SK-N-SH (cell line): Measurements from ENCODE around the gene BRI3BP. TPM values are rescaled to one million over a fixed set of nuclear protein-coding genes. Genes with fewer than 3 reads are reported as not detected.

Experiments used
- CTCF ChIA-PET: fragments of 300-600, 350-600 bp; formaldehyde crosslinking; extraction: SDS; loops from one replicate; lab custom pipeline; 2021; lab: Yijun Ruan, JAX
- POLR2A ChIA-PET: fragments of 350-600 bp; sonication (Branson Sonifier 250); formaldehyde crosslinking; extraction: SDS; loops from one replicate; lab custom pipeline; 2020; ENCODE audit warnings: antibody characterized with exemption, inconsistent platforms; lab: Yijun Ruan, JAX
- DNase-seq: peaks from one replicate; pipeline ENCODE4 v3.0.0; 2012
- H2AFZ ChIP-seq: fragments of 200-600 bp; sonication (generic); 2 replicates; pipeline ENCODE4 v1.8.1; 2016; ENCODE audit warnings: antibody characterized with exemption, mild to moderate bottlenecking, low read depth
- H3F3A ChIP-seq: fragments of 200-600 bp; sonication (generic); replicated peaks from 2 replicates; pipeline ENCODE3; 2016; ENCODE audit warnings: antibody characterized with exemption, mild to moderate bottlenecking; ENCODE audit not compliant: insufficient read depth
- H3K27ac ChIP-seq, 2 experiments: fragments of 200-500 bp in 1 of 2; fragments of 200-600 bp in 1 of 2; sonication (Bioruptor generic) in 1 of 2; sonication (generic), shearing (Covaris generic) in 1 of 2; 2 replicates each; pipeline versions ENCODE4 v1.5.1 to v1.6.1; 2014 to 2016; ENCODE audit warnings: low read depth in 2 of 2, inconsistent platforms in 1 of 2, low read length in 1 of 2, mild to moderate bottlenecking in 1 of 2, mixed read lengths in 1 of 2
- H3K27me3 ChIP-seq: fragments of 200-600 bp; sonication (generic), shearing (Covaris generic); 2 replicates; pipeline ENCODE4 v1.6.1; 2016; ENCODE audit warnings: mixed run types; ENCODE audit not compliant: insufficient read depth
- H3K36me3 ChIP-seq, 2 experiments: fragments of 200-500 bp in 1 of 2; fragments of 200-600 bp in 1 of 2; sonication (Bioruptor generic) in 1 of 2; sonication (generic) in 1 of 2; replicated peaks in 1 of 2; 2 replicates each; pipeline versions ENCODE3 to v1.5.1; 2014 to 2016; ENCODE audit warnings: low read length in 1 of 2, mild to moderate bottlenecking in 1 of 2; ENCODE audit not compliant: insufficient read depth in 2 of 2, control insufficient read depth in 1 of 2
- H3K4me1 ChIP-seq, 2 experiments: fragments of 200-500 bp in 1 of 2; fragments of 200-600 bp in 1 of 2; sonication (Bioruptor generic) in 1 of 2; sonication (generic), shearing (Covaris generic) in 1 of 2; 2 replicates each; pipeline versions ENCODE4 v1.5.1 to v1.6.1; 2014 to 2016; ENCODE audit warnings: low read depth in 1 of 2, low read length in 1 of 2, mixed run types in 1 of 2; ENCODE audit not compliant: insufficient read depth in 2 of 2, control insufficient read depth in 1 of 2
- H3K4me2 ChIP-seq: fragments of 200-600 bp; sonication (generic), shearing (Covaris generic); 2 replicates; pipeline ENCODE4 v1.6.1; 2017; ENCODE audit warnings: mixed run types
- H3K4me3 ChIP-seq, 2 experiments: fragments of 200-500 bp in 1 of 2; fragments of 200-600 bp in 1 of 2; sonication (Bioruptor generic) in 1 of 2; sonication (generic), shearing (Covaris generic) in 1 of 2; 2 replicates each; pipeline versions ENCODE4 v1.5.1 to v1.8.1; 2014 to 2016; ENCODE audit warnings: low read depth in 2 of 2, inconsistent platforms in 1 of 2, low read length in 1 of 2, mild to moderate bottlenecking in 1 of 2, mixed read lengths in 1 of 2, moderate library complexity in 1 of 2
- H3K79me2 ChIP-seq: fragments of 200-600 bp; sonication (generic); 2 replicates; pipeline ENCODE4 v1.8.1; 2017; ENCODE audit warnings: mild to moderate bottlenecking; ENCODE audit not compliant: insufficient read depth
- H3K9ac ChIP-seq: fragments of 200-600 bp; sonication (generic); 2 replicates; pipeline ENCODE4 v1.6.1; 2017; ENCODE audit warnings: mixed run types
- H3K9me2 ChIP-seq: fragments of 200-600 bp; sonication (generic); 2 replicates; pipeline ENCODE4 v1.6.1; 2017; ENCODE audit warnings: mixed run types
- H3K9me3 ChIP-seq: fragments of 200-600 bp; sonication (generic); 2 replicates; pipeline ENCODE4 v1.6.1; 2017; ENCODE audit warnings: mixed run types, mild to moderate bottlenecking, moderate library complexity
- H4K20me1 ChIP-seq: fragments of 200-600 bp; sonication (generic); 2 replicates; pipeline ENCODE4 v1.6.1; 2017; ENCODE audit warnings: mild to moderate bottlenecking, mixed run types; ENCODE audit not compliant: insufficient read depth
- FOSL2 ChIP-seq: IDR thresholded peaks from 2 replicates; pipeline ENCODE4 v1.4.0; 2012; ENCODE audit warnings: low read depth, mild to moderate bottlenecking, moderate library complexity, borderline replicate concordance
- FOXJ3 ChIP-seq: sonication (generic); formaldehyde crosslinking; IDR thresholded peaks from 2 replicates; pipeline ENCODE4 v1.5.1; 2020; ENCODE audit warnings: mild to moderate bottlenecking, missing genetic modification reagents
- FOXM1 ChIP-seq: IDR thresholded peaks from 2 replicates; pipeline ENCODE4 v1.4.0; 2012; ENCODE audit warnings: low read depth, mild to moderate bottlenecking
- JUND ChIP-seq: IDR thresholded peaks from 2 replicates; pipeline ENCODE4 v1.4.0; 2012
- MXI1 ChIP-seq: IDR thresholded peaks from 2 replicates; pipeline ENCODE4 v1.6.1; 2012; ENCODE audit warnings: mild to moderate bottlenecking, low read depth, low read length, improper control_type of control experiment
- NFIC ChIP-seq: IDR thresholded peaks from 2 replicates; pipeline ENCODE4 v1.4.0; 2012; ENCODE audit warnings: borderline replicate concordance
- RAD21 ChIP-seq: IDR thresholded peaks from 2 replicates; pipeline ENCODE4 v1.6.1; 2012; ENCODE audit warnings: mild to moderate bottlenecking, low read length
- RFX5 ChIP-seq: IDR thresholded peaks from 2 replicates; pipeline ENCODE4 v1.6.1; 2012; ENCODE audit warnings: mild to moderate bottlenecking, improper control_type of control experiment, low read length
- RXRA ChIP-seq: IDR thresholded peaks from 2 replicates; pipeline ENCODE4 v1.4.0; 2012; ENCODE audit warnings: low read depth, mild to moderate bottlenecking, borderline replicate concordance
- SIN3A ChIP-seq: IDR thresholded peaks from 2 replicates; pipeline ENCODE4 v1.6.1; 2012; ENCODE audit warnings: low read depth, mild to moderate bottlenecking, low read length, moderate library complexity, borderline replicate concordance
- SMC3 ChIP-seq: IDR thresholded peaks from 2 replicates; pipeline ENCODE4 v1.6.1; 2012; ENCODE audit warnings: low read depth, low read length, improper control_type of control experiment
- WGBS: methylation state at CpG from one replicate; pipeline ENCODE4 v1.1.6; 2017; ENCODE audit warnings: low lambda C conversion rate; 5-methylcytosine and 5-hydroxymethylcytosine counted together
- polyA plus RNA-seq, 3 experiments: library from polyadenylated mRNA; depleted of rRNA; stranded (reverse); fragments of >200 nt; gene quantifications; 2 replicates each; pipeline ENCODE4 v1.2.3, GENCODE V29; 2012
- TF ChIP-seq, protein P1 (sequence below): IDR thresholded peaks from 2 replicates; pipeline ENCODE4; 2012
- TF ChIP-seq, protein P2 (sequence below): IDR thresholded peaks from 2 replicates; pipeline ENCODE4 v1.6.1; 2012; ENCODE audit warnings: mild to moderate bottlenecking, low read depth, low read length, moderate library complexity
- TF ChIP-seq, protein P3 (sequence below): IDR thresholded peaks from 2 replicates; pipeline ENCODE4 v1.4.0; 2012; ENCODE audit warnings: low read depth, borderline replicate concordance
- TF ChIP-seq, protein P4 (sequence below): IDR thresholded peaks from 2 replicates; pipeline ENCODE4 v1.4.0; 2012; ENCODE audit warnings: low read depth

BRI3BP gene
- polyA plus RNA-seq, 1 of the 3 experiments (the other 2 are of a cell fraction) = 3.8 TPM

DNA sequence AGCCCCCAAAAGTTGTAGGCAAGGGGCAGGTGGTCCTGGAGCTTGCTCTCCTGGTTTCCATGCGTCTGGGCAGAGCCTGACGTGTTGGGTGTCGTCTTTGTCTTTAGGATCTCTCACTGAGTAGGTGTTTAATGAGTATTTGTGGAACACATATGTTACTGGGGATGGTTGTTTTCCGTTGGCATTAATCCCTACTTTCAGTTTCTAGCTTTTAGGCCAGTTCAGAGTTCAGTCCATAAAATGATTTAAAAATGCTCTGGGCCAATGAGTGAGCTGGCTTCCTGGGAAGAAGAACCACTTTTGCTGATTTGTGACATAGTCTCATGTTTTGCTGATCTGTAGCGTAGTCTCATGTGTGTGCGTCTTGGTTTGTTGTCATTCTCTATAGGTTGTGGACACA is 82.7 kb downstream of the BRI3BP start:
- Histone ChIP-seq H3K36me3 (peaks cover 8 to 15% of the 10 kb centered on the region in 2 experiments), H3K4me1 (no peaks in the 10 kb centered on the region), H3K79me2 (0 out of 2 replicates have a peak, but pooled peaks cover 3% of the 10 kb centered on the region), H3K4me3 (no peak overlapping the region), H3K27me3 (no peaks in the 10 kb centered on the region), H3K9me2 (no peaks in the 10 kb centered on the region), H3K27ac (no peak overlapping the region), H3F3A (no peaks in the 10 kb centered on the region), H4K20me1 (no peaks in the 10 kb centered on the region), H3K4me2 (no peak overlapping the region), H3K9ac (no peak overlapping the region), H2AFZ (no peak overlapping the region), H3K9me3 (no peaks in the 10 kb centered on the region)
- WGBS = 94% methylated on average over 6 of the region's 6 CpGs
- POLR2A ChIA-PET = no interaction called here
- TF ChIP-seq MXI1 (no peak), RFX5 (no peak), SIN3A (no peak), FOSL2 (no peak), SMC3 (no peak), FOXJ3 (CRISPR knock-in tag) (no peak), JUND (no peak)
- TF ChIP-seq, protein P1, sequence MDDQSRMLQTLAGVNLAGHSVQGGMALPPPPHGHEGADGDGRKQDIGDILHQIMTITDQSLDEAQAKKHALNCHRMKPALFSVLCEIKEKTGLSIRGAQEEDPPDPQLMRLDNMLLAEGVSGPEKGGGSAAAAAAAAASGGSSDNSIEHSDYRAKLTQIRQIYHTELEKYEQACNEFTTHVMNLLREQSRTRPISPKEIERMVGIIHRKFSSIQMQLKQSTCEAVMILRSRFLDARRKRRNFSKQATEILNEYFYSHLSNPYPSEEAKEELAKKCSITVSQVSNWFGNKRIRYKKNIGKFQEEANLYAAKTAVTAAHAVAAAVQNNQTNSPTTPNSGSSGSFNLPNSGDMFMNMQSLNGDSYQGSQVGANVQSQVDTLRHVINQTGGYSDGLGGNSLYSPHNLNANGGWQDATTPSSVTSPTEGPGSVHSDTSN = no peak
- CTCF ChIA-PET = interaction anchor here (0.6 kb wide), 1 partner anchor 70 kb away, joined by 3 read pairs; no protein-coding TSS in a partner anchor
- no peak for DNase-seq

DNA sequence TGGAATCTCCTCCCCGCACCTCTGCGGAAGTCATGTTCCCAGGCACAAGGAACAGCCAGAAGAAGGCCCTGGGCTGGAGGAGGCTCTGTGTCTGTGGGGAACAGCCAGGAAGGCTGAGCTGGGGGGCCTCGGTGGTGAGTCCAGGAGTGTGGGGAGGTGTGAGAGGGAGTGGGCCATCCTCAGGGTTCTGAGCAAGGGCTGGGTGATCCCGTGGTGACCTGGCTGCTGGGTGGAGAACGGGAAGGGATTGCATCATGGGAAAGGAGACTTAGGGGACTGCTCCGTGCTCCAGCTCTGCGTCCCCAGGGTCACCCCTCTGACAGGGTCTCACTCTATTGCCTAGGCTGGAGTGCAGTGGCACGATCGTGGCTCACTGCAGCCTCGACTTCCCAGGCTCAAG is 85.6 kb downstream of the BRI3BP start:
- Histone ChIP-seq H3K4me3 (no peak overlapping the region), H3K27me3 (no peaks in the 10 kb centered on the region), H3K4me1 (no peaks in the 10 kb centered on the region), H3K9ac (no peak overlapping the region), H3K4me2 (no peak overlapping the region), H3K27ac (no peak overlapping the region), H3F3A (no peaks in the 10 kb centered on the region), H4K20me1 (no peaks in the 10 kb centered on the region), H3K36me3 (peaks cover 10 to 13% of the 10 kb centered on the region in 2 experiments), H3K79me2 (0 out of 2 replicates have a peak, but pooled peaks cover 2% of the 10 kb centered on the region), H2AFZ (no peak overlapping the region), H3K9me2 (no peaks in the 10 kb centered on the region), H3K9me3 (no peaks in the 10 kb centered on the region)
- WGBS = 98% methylated on average over 7 of the region's 10 CpGs
- ChIA-PET CTCF (interaction anchor here (1.5 to 1.6 kb wide), 2 partner anchors 9 to 10 kb away, joined by 5 read pairs; no protein-coding TSS in a partner anchor), POLR2A (no interaction called here)
- TF ChIP-seq, protein P2, sequence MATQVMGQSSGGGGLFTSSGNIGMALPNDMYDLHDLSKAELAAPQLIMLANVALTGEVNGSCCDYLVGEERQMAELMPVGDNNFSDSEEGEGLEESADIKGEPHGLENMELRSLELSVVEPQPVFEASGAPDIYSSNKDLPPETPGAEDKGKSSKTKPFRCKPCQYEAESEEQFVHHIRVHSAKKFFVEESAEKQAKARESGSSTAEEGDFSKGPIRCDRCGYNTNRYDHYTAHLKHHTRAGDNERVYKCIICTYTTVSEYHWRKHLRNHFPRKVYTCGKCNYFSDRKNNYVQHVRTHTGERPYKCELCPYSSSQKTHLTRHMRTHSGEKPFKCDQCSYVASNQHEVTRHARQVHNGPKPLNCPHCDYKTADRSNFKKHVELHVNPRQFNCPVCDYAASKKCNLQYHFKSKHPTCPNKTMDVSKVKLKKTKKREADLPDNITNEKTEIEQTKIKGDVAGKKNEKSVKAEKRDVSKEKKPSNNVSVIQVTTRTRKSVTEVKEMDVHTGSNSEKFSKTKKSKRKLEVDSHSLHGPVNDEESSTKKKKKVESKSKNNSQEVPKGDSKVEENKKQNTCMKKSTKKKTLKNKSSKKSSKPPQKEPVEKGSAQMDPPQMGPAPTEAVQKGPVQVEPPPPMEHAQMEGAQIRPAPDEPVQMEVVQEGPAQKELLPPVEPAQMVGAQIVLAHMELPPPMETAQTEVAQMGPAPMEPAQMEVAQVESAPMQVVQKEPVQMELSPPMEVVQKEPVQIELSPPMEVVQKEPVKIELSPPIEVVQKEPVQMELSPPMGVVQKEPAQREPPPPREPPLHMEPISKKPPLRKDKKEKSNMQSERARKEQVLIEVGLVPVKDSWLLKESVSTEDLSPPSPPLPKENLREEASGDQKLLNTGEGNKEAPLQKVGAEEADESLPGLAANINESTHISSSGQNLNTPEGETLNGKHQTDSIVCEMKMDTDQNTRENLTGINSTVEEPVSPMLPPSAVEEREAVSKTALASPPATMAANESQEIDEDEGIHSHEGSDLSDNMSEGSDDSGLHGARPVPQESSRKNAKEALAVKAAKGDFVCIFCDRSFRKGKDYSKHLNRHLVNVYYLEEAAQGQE = no peak
- TF ChIP-seq, protein P3, sequence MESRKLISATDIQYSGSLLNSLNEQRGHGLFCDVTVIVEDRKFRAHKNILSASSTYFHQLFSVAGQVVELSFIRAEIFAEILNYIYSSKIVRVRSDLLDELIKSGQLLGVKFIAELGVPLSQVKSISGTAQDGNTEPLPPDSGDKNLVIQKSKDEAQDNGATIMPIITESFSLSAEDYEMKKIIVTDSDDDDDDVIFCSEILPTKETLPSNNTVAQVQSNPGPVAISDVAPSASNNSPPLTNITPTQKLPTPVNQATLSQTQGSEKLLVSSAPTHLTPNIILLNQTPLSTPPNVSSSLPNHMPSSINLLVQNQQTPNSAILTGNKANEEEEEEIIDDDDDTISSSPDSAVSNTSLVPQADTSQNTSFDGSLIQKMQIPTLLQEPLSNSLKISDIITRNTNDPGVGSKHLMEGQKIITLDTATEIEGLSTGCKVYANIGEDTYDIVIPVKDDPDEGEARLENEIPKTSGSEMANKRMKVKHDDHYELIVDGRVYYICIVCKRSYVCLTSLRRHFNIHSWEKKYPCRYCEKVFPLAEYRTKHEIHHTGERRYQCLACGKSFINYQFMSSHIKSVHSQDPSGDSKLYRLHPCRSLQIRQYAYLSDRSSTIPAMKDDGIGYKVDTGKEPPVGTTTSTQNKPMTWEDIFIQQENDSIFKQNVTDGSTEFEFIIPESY = no peak
- TF ChIP-seq RXRA = no peak
- no peak for TF ChIP-seq NFIC
- no peak for TF ChIP-seq RAD21
- TF ChIP-seq, protein P4, sequence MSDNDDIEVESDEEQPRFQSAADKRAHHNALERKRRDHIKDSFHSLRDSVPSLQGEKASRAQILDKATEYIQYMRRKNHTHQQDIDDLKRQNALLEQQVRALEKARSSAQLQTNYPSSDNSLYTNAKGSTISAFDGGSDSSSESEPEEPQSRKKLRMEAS = no peak
- TF ChIP-seq FOXM1 = no peak
- DNase-seq = no peak
